Measurements from ENCODE around the gene CBARP. TPM values are rescaled to one million over a fixed set of nuclear protein-coding genes. Genes with fewer than 3 reads are reported as not detected.

CBARP gene
- total and polyA plus RNA-seq, 7 experiments from 2014 or later, result 0.15 to 0.27 TPM; not detected in 5

DNA sequence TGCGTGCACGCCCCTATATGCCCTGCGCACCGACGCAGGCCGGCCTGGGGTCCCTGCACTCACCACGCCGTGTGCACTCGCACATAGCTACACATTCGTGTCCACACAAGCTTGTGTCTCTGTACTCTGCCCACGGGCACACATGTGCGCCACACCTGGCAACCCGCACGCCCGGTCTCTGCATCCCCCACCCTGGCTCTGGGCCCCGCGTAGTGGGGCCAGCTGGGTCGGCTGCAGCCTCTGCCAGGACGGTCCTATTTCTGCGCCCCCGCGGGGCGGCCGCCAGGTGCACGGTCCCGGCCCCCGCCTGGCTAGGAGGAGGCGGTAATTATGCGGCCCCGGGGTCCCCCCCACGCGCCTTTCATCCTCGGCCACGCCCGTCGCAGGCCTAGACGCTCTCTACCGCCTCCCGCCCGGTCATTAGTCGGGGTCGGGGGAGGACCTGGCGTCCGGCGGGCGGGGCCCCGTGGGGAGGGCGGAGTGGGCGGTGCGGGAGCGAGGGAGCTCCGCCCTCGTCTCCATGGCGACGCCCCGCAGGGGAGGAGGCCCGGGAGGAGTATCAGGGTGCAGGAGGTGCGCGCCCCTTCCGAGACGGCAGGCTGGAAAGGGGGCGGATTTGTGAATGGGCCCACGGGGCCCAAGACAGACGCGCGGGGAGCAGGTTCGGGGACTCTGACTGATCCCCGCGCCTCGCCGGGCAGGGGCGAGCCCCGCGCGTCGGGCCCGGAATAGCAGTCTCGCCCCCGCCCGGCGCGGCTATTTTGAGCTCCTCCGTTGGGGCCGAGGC lies 28.5 kb upstream of the CBARP start:
- peaks cover 0 to 7% (median 0%) of the 10 kb centered on the region in 11 donors for H3K9me3 Mint-ChIP-seq
- ChIA-PET POLR2A (interaction anchor here (0.8 to 14.9 kb wide), 8 partner anchors 9 to 468 kb away, joined by 3 to 366 read pairs (median 6); partner anchors contain the start of genes ATP5F1D, FAM174C and STK11), CTCF (interaction anchor here (0.7 to 5.1 kb wide), 8 partner anchors 9 to 99 kb away, joined by 3 to 164 read pairs (median 5); partner anchors contain the start of gene FAM174C)

DNA sequence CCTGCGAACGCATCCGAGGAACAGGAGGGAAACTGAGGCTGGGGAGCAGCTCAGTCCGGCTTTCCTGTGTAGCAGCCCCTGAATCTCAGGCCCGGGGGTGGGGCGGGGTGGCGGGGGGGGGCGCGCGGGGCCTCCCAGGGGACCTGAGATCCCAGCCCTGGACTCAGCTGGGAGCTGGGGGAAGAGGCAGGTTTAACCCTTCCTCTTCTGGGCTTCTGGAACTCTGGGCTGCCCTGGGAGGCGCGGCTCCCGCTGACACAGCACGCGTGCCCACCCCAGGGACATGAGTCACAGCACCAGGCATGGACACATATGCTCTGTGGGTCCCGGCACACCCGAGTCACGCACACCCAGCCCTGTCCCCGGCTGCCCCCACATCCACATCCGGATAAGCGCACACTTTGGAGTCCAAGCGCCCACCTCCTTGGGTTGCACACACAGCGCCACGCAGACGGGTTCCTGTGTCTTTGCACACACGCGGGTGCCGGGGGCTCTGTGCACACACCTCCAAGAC lies 27.9 kb upstream of the CBARP start:
- Mint-ChIP-seq H3K27me3 (peaks cover 0 to 6% (median 0%) of the 10 kb centered on the region in 5 donors), H3K4me1 (peaks cover 41 to 60% (median 47%) of the 10 kb centered on the region in 7 donors), H3K4me3 (peak overlapping the region; percentile 25 to 96 (median 50)), H3K27ac (peak overlapping the region in 5 of 9 donors; percentile 21 to 82 (median 70)), H3K36me3 (peaks cover 0 to 6% (median 5%) of the 10 kb centered on the region in 5 donors), H3K9me3 (peaks cover 0 to 7% (median 0%) of the 10 kb centered on the region in 11 donors)
- peak in 1 of 9 donors; percentile 47 for DNase-seq
- Histone ChIP-seq H3K27ac (ENCODE audit: low read depth, low read length) (no peak overlapping the region), H3K4me3 (ENCODE audit: low read length) (peak overlapping the region; percentile 48), H3K4me1 (ENCODE audit: control insufficient read depth in 2 of 2, insufficient read depth in 2 of 2, low read length in 2 of 2) (peaks cover 38 to 47% of the 10 kb centered on the region in 2 donors), H3K9me3 (ENCODE audit: control insufficient read depth in 2 of 3, low read length in 3 of 3) (no peaks in the 10 kb centered on the region), H3K36me3 (ENCODE audit: control insufficient read depth in 2 of 3, insufficient read depth in 3 of 3, low read length in 3 of 3) (peaks cover 0 to 5% (median 4%) of the 10 kb centered on the region in 3 experiments), H3K27me3 (ENCODE audit: control insufficient read depth in 2 of 2, insufficient read depth in 2 of 2, low read length in 2 of 2) (no peaks in the 10 kb centered on the region)
- POLR2A ChIA-PET, result interaction anchor here (1.1 to 14.9 kb wide), 6 partner anchors 9 to 60 kb away, joined by 3 to 366 read pairs (median 11); partner anchors contain the start of genes ATP5F1D, FAM174C and STK11
- CTCF ChIA-PET, result interaction anchor here (1.3 to 5.1 kb wide), 4 partner anchors 10 to 99 kb away, joined by 3 to 164 read pairs (median 6); no protein-coding TSS in a partner anchor
- intact Hi-C loops (cut with micrococcal nuclease), result loop anchor here (1.0 to 10.0 kb wide), 3 partner anchors 21 to 589 kb away; partner anchors contain the start of gene PTBP1 (in 1 of the 2)
- no peak for ATAC-seq

More for the DNA sequence above, 28.5 kb upstream of the CBARP start:
- peak overlapping the region; percentile 25 to 96 (median 55) for H3K4me3 Mint-ChIP-seq
- peaks cover 46 to 64% (median 52%) of the 10 kb centered on the region in 7 donors for H3K4me1 Mint-ChIP-seq
- Histone ChIP-seq H3K9me3 (ENCODE audit: control insufficient read depth in 2 of 3, low read length in 3 of 3) (no peaks in the 10 kb centered on the region), H3K27ac (ENCODE audit: low read depth, low read length) (peak overlapping the region; percentile 55), H3K27me3 (ENCODE audit: control insufficient read depth in 2 of 2, insufficient read depth in 2 of 2, low read length in 2 of 2) (no peaks in the 10 kb centered on the region), H3K36me3 (ENCODE audit: control insufficient read depth in 2 of 3, insufficient read depth in 3 of 3, low read length in 3 of 3) (peaks cover 6 to 12% (median 11%) of the 10 kb centered on the region in 3 experiments), H3K4me3 (ENCODE audit: low read length) (peak overlapping the region; percentile 48), H3K4me1 (ENCODE audit: control insufficient read depth in 2 of 2, insufficient read depth in 2 of 2, low read length in 2 of 2) (peaks cover 44 to 52% of the 10 kb centered on the region in 2 donors)
- intact Hi-C loops (cut with micrococcal nuclease), result loop anchor here (1.0 to 10.0 kb wide), 3 partner anchors 22 to 588 kb away; partner anchors contain the start of gene PTBP1 (in 1 of the 2)
- ATAC-seq (peak; percentile 51), DNase-seq (peak; percentile 54 to 93 (median 70))
- peaks cover 0 to 12% (median 9%) of the 10 kb centered on the region in 5 donors for H3K36me3 Mint-ChIP-seq
- H3K27me3 Mint-ChIP-seq, result peaks cover 0 to 6% (median 0%) of the 10 kb centered on the region in 5 donors
- peak overlapping the region in 5 of 9 donors; percentile 21 to 82 (median 65) for H3K27ac Mint-ChIP-seq

DNA sequence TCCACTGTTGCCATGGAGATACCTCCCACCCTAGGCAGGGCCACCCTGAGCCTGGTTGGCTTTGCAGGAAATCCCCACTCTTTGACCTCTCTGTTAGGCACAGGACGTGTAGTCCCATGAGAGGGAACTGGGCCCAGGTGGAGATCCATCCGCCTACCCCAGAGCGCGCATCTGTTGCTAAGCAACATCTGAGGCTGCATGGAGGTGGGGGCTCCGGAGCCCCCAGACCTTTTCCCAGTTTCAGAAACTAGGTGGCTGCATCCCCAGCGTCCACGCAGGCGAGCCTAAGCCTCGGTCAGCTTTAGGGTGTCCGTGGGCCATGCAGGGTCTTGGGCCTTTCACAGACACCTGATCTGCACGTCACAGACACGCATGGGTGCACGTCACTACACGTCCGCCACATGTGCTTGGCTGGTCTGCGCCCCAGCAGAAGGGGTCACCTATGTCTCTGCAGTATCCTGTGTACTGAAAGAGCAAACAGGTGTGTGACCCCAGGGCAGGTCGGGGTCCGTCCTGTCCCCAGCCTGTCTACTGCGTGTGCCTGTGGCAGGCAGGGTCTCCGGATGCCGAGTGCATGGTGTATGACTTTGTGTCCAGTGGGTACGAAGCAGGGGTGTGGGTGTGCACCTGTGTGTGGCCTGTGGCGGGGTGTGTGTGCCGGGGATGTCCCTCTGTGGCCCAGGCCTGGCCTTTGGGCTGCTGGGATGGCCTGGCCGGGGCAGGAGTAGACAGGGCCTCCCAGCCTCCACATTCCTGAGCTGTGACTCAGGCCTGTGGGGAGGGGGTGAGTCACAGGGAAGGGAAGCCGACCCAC lies 27.2 kb upstream of the CBARP start:
- Mint-ChIP-seq H3K4me1 (peaks cover 35 to 54% (median 41%) of the 10 kb centered on the region in 7 donors), H3K9me3 (peaks cover 0 to 4% (median 0%) of the 10 kb centered on the region in 11 donors), H3K27ac (peak overlapping the region in 6 of 9 donors; percentile 35 to 87 (median 70)), H3K36me3 (peaks cover 0 to 3% (median under 1%) of the 10 kb centered on the region in 5 donors), H3K27me3 (peaks cover 0 to 6% (median 0%) of the 10 kb centered on the region in 5 donors), H3K4me3 (peak overlapping the region in 8 of 10 donors; percentile 10 to 96 (median 59))
- H3K27ac ChIP-seq (ENCODE audit: low read depth, low read length), result no peak overlapping the region
- no peaks in the 10 kb centered on the region for H3K27me3 ChIP-seq (ENCODE audit: control insufficient read depth in 2 of 2, insufficient read depth in 2 of 2, low read length in 2 of 2)
- intact Hi-C loops (cut with micrococcal nuclease), result loop anchor here (5.0 to 10.0 kb wide), 2 partner anchors 468 to 590 kb away; partner anchors contain the start of gene PTBP1 (in 1 of the 2)
- no peaks in the 10 kb centered on the region for H3K9me3 ChIP-seq (ENCODE audit: control insufficient read depth in 2 of 3, low read length in 3 of 3)
- ChIA-PET POLR2A (interaction anchor here (1.5 to 14.9 kb wide), 4 partner anchors 9 to 21 kb away, joined by 5 to 366 read pairs (median 122); partner anchors contain the start of genes ATP5F1D and FAM174C), CTCF (interaction anchor here (1.2 to 5.1 kb wide), 4 partner anchors 18 to 100 kb away, joined by 3 to 164 read pairs (median 6); no protein-coding TSS in a partner anchor)
- H3K4me1 ChIP-seq (ENCODE audit: control insufficient read depth in 2 of 2, insufficient read depth in 2 of 2, low read length in 2 of 2), result peaks cover 37 to 47% of the 10 kb centered on the region in 2 donors
- no peak for DNase-seq
- no peak for ATAC-seq
- H3K36me3 ChIP-seq (ENCODE audit: control insufficient read depth in 2 of 3, insufficient read depth in 3 of 3, low read length in 3 of 3), result no peaks in the 10 kb centered on the region
- no peak overlapping the region for H3K4me3 ChIP-seq (ENCODE audit: low read length)

DNA sequence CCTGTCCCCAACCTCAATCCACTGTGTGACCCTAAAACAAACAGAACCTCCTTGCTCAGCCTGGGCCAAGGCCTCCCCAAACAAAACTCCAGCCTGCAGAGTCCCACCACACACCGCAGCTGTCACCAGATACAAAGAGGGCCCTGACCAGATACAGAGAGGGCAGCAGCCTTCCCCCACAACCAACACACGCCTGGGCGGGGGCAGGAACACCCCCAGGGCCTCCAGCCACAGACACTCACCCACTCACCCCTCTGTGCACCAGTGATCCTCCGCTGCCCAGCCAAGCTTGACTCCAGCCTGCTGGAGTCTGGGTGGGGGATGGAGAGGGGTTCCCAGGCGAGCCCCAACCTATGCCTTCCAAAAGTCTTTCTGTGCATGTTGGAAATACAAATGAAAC lies 25.4 kb upstream of the CBARP start:
- peaks cover 41 to 53% of the 10 kb centered on the region in 2 donors for H3K4me1 ChIP-seq (ENCODE audit: control insufficient read depth in 2 of 2, insufficient read depth in 2 of 2, low read length in 2 of 2)
- Mint-ChIP-seq H3K27ac (peak overlapping the region in 8 of 9 donors; percentile 31 to 86 (median 72)), H3K4me3 (peak overlapping the region in 7 of 10 donors; percentile 45 to 70 (median 47)), H3K27me3 (peaks cover 0 to 4% (median 0%) of the 10 kb centered on the region in 5 donors), H3K36me3 (peaks cover 0 to 2% (median 0%) of the 10 kb centered on the region in 5 donors), H3K4me1 (peaks cover 32 to 57% (median 47%) of the 10 kb centered on the region in 7 donors), H3K9me3 (no peaks in the 10 kb centered on the region)
- no peak overlapping the region for H3K27ac ChIP-seq (ENCODE audit: low read depth, low read length)
- no peak for DNase-seq
- ChIA-PET POLR2A (interaction anchor here (1.3 to 14.9 kb wide), 4 partner anchors 10 to 19 kb away, joined by 5 to 366 read pairs (median 16); partner anchors contain the start of genes ATP5F1D and FAM174C), CTCF (interaction anchor here (1.4 kb wide), 2 partner anchors 14 to 19 kb away, joined by 4 to 9 read pairs; no protein-coding TSS in a partner anchor)
- no peaks in the 10 kb centered on the region for H3K27me3 ChIP-seq (ENCODE audit: control insufficient read depth in 2 of 2, insufficient read depth in 2 of 2, low read length in 2 of 2)
- no peak overlapping the region for H3K4me3 ChIP-seq (ENCODE audit: low read length)
- no peaks in the 10 kb centered on the region for H3K36me3 ChIP-seq (ENCODE audit: control insufficient read depth in 2 of 3, insufficient read depth in 3 of 3, low read length in 3 of 3)
- no peaks in the 10 kb centered on the region for H3K9me3 ChIP-seq (ENCODE audit: control insufficient read depth in 2 of 3, low read length in 3 of 3)
- intact Hi-C loops (cut with micrococcal nuclease), result loop anchor here in 1 of 2 donors (10.0 kb wide), 1 partner anchor 592 kb away; no protein-coding TSS in a partner anchor
- no peak for ATAC-seq

DNA sequence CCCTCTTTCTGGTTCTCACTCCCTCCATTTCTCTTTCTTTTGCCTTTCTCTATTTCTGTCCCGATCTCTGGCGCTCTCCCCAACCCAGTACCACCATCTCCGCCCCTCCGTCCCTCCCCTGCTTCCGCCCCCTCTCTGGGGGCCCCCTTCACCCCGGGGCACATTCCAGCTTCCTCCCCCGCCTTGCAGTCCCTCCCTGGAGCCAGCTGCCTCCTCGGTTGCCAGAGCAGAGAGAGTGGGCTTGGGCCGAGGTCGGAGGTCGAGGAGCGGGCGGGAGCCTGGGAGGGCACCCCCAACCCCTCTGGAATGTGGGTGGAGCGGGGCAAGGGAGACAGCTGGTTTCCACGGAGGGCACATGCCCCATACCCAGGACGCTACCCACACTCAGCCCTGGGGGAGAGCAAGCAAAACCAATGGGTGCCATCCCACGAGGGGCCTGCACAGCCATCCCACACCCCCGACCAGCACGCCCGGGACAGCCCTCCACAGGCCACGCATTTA lies 24.9 kb upstream of the CBARP start:
- H3K27me3 Mint-ChIP-seq, result peaks cover 0 to 4% (median 0%) of the 10 kb centered on the region in 5 donors
- peak overlapping the region in 6 of 9 donors; percentile 54 to 73 (median 64) for H3K27ac Mint-ChIP-seq
- no peak for ATAC-seq
- no peak for DNase-seq
- ChIA-PET POLR2A (interaction anchor here (1.0 to 14.9 kb wide), 5 partner anchors 9 to 19 kb away, joined by 4 to 366 read pairs (median 7); partner anchors contain the start of genes ATP5F1D and FAM174C), CTCF (interaction anchor here (1.6 kb wide), 1 partner anchor 18 kb away, joined by 16 read pairs; no protein-coding TSS in a partner anchor)
- intact Hi-C loops (cut with micrococcal nuclease), result loop anchor here in 1 of 2 donors (10.0 kb wide), 1 partner anchor 592 kb away; no protein-coding TSS in a partner anchor
- Histone ChIP-seq H3K4me1 (ENCODE audit: control insufficient read depth in 2 of 2, insufficient read depth in 2 of 2, low read length in 2 of 2) (peaks cover 41 to 53% of the 10 kb centered on the region in 2 donors), H3K27ac (ENCODE audit: low read depth, low read length) (peak overlapping the region; percentile 99), H3K9me3 (ENCODE audit: control insufficient read depth in 2 of 3, low read length in 3 of 3) (no peaks in the 10 kb centered on the region), H3K4me3 (ENCODE audit: low read length) (no peak overlapping the region), H3K27me3 (ENCODE audit: control insufficient read depth in 2 of 2, insufficient read depth in 2 of 2, low read length in 2 of 2) (no peaks in the 10 kb centered on the region), H3K36me3 (ENCODE audit: control insufficient read depth in 2 of 3, insufficient read depth in 3 of 3, low read length in 3 of 3) (peaks cover 0 to 4% (median 0%) of the 10 kb centered on the region in 3 experiments)
- peak overlapping the region in 8 of 10 donors; percentile 25 to 90 (median 43) for H3K4me3 Mint-ChIP-seq
- H3K9me3 Mint-ChIP-seq, result no peaks in the 10 kb centered on the region
- H3K4me1 Mint-ChIP-seq, result peaks cover 37 to 59% (median 50%) of the 10 kb centered on the region in 7 donors
- peaks cover 0 to 3% (median 0%) of the 10 kb centered on the region in 5 donors for H3K36me3 Mint-ChIP-seq

Data from naive thymus-derived CD4-positive, alpha-beta T cell (primary cell).